Measurements from ENCODE around the gene NUDT17.
"Not testable (repeated sequence)": the region's sequence is repeated elsewhere in the genome, so short reads cannot be mapped to it uniquely, and the experiment has no call there.

The NUDT17 gene

GRCh38 chr1:145845514-145846161 is at the start of gene NUDT17:
NUDT17 (plus strand) TSS chr1:145845630; CDS start chr1:145845641, 11 bp downstream.
- no peak for FAIRE-seq
- peak; percentile 87 for DNase-seq (ENCODE audit: low spot score)

- FAIRE-seq (no peak), DNase-seq (ENCODE audit: low spot score) (no peak)
Measured at GRCh38 chr1:145796753-145797152, 48.7 kb upstream of the NUDT17 start.

GRCh38 chr1:145799806-145800205 is 45.6 kb upstream of the NUDT17 start:
- DNase-seq (ENCODE audit: low spot score) (no peak), FAIRE-seq (no peak)

DNA sequence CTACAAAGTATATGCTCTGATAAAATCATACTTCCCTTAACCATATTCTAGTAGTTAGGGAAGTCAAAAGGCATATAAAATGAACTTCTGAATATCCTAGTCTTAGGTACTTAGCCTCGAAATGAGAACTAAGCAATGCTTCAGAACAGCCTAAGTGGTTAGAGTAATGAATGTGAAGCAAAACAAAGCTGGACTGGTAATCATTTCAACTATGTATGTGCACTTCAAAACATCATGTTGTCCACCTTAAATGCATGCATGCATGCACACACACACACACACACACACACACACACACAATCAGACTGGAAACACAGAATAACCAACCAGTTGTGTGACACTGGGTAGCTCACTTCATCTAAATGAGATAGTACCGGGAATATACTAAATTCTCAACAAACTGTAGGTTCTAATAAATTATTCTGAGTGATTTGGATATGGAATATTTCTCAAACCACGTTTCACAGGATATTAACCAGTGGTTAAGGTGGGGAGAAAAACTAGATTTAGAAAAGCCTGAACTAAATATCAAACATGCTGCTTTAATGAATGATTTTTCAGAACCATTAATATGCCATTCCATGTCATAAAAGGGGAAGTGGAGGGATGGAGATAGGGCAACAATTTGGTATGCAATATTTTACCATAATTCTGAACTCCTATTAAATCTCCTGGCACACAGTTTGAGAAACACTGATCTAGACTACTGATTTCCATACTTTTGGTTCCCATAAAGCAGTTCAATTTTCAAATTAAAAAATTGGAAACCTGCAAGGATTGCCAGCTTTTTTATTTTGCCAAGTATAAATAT is 41.0 kb upstream of the NUDT17 start:
- FAIRE-seq (no peak), DNase-seq (ENCODE audit: low spot score) (no peak)

GRCh38 chr1:145805057-145805456 is 40.4 kb upstream of the NUDT17 start:
- FAIRE-seq, result no peak
- no peak for DNase-seq (ENCODE audit: low spot score)

DNA sequence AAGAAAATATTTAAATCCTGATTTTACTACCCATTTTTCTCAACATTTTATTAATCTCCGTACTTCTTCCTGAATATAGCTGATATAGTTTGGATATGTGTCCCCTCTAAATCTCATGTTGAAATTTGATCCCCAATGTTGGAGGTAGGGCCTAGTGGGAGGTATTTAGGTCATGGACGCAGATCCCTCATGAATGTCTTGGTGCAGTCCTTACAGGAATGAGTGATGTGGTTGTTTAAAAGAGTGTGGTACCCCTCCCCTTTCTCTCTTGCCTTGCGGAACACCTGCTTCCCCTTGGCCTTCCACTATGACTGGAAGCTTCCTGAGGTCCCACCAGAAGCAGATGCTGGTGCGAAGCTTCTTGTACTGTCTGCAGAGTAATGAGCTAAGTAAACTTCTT is 39.0 kb upstream of the NUDT17 start:
- DNase-seq (ENCODE audit: low spot score), result no peak
- no peak for FAIRE-seq

DNA sequence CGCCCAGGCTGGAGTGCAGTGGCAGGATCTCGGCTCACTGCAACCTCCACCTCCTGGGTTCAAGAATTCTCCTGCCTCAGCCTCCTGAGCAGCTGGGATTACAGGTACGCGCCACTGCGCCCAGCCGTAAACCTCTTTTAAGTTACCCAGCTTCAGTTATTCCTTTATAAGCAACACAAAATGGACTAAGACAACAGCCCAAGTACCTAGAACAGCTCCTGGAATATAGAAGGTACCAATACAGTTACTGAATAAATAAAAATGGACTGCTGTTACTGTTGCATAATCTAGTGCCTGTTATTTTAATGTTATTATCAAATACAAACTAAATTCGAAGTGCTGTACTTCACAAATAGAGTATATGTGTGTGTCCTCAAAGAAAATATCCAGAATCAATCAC is 38.6 kb upstream of the NUDT17 start:
- DNase-seq (ENCODE audit: low spot score), result no peak
- no peak for FAIRE-seq

DNA sequence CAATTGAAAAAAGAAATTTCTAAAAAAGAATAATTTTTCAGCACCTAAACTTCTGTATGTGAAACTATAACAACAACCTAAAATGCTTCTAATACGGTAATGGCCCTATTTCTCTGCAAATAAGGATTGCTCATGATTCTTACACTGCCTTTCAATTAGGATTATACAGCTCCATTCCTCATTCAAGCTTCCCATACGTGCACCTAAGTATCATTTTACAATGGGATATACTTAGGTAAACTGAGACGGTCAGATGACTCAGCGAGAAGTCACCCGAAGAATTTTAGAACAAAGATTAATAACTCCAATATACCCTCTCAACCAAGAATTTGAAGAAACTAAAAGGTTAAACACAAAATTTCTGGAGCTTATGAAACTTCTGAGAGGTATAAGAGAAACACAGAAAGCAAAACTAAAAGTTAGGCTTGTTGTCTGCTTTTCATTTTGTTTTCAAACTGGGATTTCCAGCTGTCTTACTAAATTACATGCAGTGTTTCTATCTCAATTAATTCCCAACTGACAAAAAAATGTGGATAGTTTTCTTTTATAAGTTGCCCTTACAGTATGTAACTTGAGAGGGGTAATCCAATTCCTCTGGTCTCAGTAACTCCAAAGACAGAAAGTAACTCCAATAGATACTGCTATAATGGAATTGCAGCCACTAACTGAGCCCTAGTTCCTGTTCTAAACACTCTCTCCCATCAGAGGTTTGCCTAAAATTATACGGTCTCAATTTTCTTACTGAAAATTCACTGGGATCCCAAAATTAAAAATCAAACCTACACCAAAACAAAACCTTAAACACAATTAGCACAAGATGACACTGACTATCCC is 32.2 kb upstream of the NUDT17 start:
- FAIRE-seq; DNase-seq (ENCODE audit: low spot score): not testable (repeated sequence)

GRCh38 chr1:145818095-145818494 is 27.3 kb upstream of the NUDT17 start:
- not testable (repeated sequence) for FAIRE-seq; DNase-seq (ENCODE audit: low spot score)

- FAIRE-seq; DNase-seq (ENCODE audit: low spot score): not testable (repeated sequence)
Measured at GRCh38 chr1:145822779-145823331, 22.6 kb upstream of the NUDT17 start.

DNA sequence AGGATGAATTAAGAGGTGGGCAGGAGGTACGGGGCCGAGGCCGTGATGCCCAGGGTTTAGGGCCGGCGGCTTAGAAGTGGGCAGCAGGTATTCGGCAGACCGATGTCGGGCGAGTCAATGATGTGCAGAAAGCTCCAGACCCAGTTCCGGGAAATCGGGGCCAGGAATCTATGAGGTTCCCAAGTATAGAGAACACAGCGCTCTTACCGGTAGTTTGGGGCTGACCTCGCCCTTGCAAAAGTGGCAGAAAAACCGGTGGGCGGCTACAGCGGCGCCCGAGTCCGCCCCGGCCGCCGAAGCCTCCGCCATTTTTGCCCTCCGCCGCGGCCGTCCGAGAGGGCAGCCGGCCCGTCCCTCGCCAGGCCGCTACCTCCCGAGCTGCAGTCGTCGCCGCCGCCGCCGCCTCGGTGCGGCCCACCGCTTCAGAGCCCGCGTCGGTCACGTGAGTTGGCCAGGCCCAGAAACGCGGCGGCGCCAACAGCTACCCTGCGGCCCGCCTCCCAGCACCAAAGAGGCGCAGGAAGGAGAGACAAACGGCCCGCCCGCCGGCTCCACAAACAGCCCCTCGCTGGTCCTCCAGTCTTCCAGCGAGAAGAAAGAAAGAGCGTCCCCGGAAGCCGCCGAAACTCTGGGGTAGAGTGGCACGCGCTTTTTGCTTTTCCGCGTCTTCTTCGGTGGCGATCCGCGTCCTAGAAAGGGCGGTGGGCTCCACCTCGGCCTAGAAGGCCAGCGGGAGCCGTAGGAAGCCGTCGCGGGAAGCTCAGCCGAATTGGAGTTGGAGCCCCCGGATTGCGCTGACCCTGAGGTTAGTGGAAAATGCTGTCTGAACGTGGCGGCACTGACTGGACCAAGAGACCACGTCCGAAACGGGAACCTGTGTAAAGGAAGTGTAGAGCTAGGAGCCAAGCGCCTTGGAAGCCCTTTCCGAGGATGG is 21.6 kb upstream of the NUDT17 start, which contains the start of the genes POLR3C and RNF115:
TSS of gene POLR3C (plus strand) at position 636 of the 934 bp plus-strand sequence. CDS start 1,577 bp downstream, outside the sequence.
TSS of gene RNF115 (minus strand) at position 531 of the 934 bp plus-strand sequence. CDS start at position 309, 222 bp downstream.
- DNase-seq (ENCODE audit: low spot score), result peak; percentile 91
- no peak for FAIRE-seq

GRCh38 chr1:145824499-145824842 is 21.0 kb upstream of the NUDT17 start:
- no peak for DNase-seq (ENCODE audit: low spot score)
- FAIRE-seq, result no peak

DNA sequence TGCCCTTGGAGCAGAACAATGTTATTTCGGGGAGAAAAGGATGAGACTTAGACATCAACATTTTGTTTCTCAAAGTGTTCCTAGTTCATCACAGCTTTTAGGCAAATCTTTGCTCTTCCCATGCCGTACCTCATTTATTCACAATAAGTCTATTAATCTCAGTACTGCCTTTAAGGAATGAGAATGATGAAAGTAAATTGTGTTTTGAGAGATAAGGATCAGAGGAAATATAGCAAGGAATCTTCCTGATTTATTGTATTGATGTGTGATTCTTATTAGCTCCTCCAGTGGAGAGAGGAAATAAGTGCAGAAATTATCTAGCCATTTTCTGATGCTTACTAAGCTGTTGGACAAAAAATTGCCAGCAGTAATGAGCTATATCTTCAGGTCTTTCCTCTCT is 19.4 kb upstream of the NUDT17 start:
- FAIRE-seq, result no peak
- no peak for DNase-seq (ENCODE audit: low spot score)

DNA sequence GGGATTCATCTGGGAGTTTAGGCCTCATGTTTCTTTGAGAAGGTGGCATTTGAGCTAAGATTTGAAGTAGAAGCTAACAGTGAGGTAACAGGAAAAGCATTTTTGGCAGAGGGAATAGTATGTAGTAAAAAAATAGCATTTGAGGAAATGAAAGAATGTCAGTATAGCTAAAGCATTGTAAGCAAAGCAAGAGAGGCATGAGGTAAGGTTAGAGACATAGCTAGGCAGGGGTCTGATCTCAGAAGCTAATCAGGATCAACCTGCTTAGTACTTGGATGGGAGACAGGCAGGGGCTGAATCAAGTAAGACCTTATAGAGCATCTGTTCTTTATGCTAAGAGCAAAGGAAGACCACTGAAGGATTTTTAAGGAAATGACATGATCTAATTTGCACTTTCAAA is 17.5 kb upstream of the NUDT17 start:
- FAIRE-seq, result no peak
- no peak for DNase-seq (ENCODE audit: low spot score)

DNA sequence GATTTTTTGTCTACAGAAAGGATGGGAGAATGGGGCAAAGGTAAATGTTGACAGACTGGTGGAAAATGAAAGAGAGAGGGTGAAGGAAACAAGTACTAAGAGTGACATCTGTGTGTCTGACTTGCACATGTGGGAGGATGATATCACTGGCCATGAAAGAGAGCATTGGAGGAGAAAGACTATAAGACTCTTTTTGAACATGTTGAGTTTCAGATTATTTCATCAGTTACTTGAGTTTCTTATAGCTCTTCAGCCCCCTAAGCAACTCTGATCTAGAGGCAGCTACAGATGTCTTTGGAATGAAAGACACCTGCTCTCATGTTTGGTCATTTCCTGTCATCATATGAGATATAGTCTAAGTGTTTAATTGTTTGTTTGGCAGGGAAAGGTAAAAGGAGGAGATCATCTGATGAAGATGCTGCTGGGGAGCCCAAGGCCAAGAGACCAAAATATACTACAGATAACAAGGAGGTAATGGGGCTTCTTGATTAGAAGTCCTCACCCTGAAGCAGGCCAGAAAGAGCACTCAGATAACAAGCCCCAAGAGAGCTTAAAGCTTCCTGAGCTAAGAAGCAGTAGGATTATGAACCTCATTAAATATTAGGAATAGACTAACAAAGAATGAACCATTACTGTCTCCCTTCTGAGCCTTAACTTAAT is 16.9 kb upstream of the NUDT17 start:
- DNase-seq (ENCODE audit: low spot score) (no peak), FAIRE-seq (no peak)

GRCh38 chr1:145830810-145831209 is 14.6 kb upstream of the NUDT17 start:
- not testable (repeated sequence) for DNase-seq (ENCODE audit: low spot score); FAIRE-seq

- FAIRE-seq (no peak), DNase-seq (ENCODE audit: low spot score) (no peak)
Measured at GRCh38 chr1:145837656-145838055, 7.8 kb upstream of the NUDT17 start.

DNA sequence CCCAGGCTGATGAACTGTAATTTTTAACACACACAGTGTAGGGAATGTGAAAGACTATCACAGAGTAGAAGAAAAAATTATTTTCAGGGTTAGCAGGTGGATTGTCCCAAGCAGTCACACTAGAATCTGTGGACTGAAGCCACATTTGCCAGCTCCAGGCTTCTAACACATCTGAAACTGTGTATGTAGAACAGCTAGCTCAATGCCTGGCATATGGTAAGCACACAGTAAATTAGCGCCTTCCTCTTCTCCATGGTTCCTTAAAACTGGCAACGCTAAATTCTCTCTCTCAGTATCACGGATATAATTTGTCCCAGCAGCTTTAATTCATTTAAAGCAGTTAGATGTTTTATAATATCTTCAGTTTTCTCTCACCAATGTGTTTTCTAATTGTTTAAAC is 2.4 kb upstream of the NUDT17 start:
- FAIRE-seq, result no peak

DNA sequence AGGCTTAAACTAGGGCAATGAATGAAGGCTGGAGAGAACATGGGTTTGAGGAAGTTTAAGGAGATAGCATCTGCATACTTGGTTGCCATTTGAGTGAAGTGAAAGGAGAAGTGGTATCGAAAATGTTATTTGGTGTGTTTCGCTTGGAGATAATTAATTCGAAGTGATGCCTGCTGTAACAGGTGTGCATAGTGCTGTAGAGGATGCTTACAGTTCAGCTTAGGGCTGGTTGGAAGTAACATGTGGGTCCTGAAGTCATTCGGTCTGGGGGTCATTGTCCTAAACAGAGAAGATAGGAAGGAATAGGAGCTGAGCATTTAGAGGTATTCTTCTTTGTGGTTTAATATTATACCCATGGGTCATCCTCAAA is 301 bp upstream of the NUDT17 start:
- DNase-seq (ENCODE audit: low spot score), result peak; percentile 19
- no peak for FAIRE-seq

More for the DNA sequence above, 2.4 kb upstream of the NUDT17 start:
- no peak for DNase-seq (ENCODE audit: low spot score)

GRCh38 chr1:145846201-145846612 is 777 bp downstream of the NUDT17 start:
- FAIRE-seq, result no peak
- peak; percentile 44 for DNase-seq (ENCODE audit: low spot score)
